Mucosa of rectum (tissue), 2 donors: ENCODE data around the gene TRAF3IP3.
A peak's percentile ranks its signal among the peaks of the same experiment; 100 is the strongest.
"Not testable (repeated sequence)": the region's sequence is repeated elsewhere in the genome, so short reads cannot be mapped to it uniquely, and the experiment has no call there.

Experiments
- H3K27ac ChIP-seq, 2 donors: one replicate each; pipeline ENCODE4 v1.7.0; 2013; ENCODE audit warnings: inconsistent platforms in 2 of 2, low read depth in 2 of 2, low read length in 2 of 2
- H3K27me3 ChIP-seq, 2 donors: one replicate each; pipeline ENCODE4 v1.7.0; 2013; ENCODE audit warnings: low read length in 2 of 2; ENCODE audit not compliant: control insufficient read depth in 2 of 2, insufficient read depth in 2 of 2
- H3K36me3 ChIP-seq, 2 donors: one replicate each; pipeline ENCODE4 v1.7.0; 2013; ENCODE audit warnings: low read length in 2 of 2; ENCODE audit not compliant: control insufficient read depth in 2 of 2, insufficient read depth in 2 of 2
- H3K4me1 ChIP-seq, 2 donors: one replicate each; pipeline ENCODE4 v1.7.0; 2013; ENCODE audit warnings: low read length in 2 of 2, mild to moderate bottlenecking in 1 of 2; ENCODE audit not compliant: control insufficient read depth in 2 of 2, insufficient read depth in 2 of 2
- H3K4me3 ChIP-seq, 2 donors: one replicate each; pipeline ENCODE4 v1.7.0; 2013; ENCODE audit warnings: low read length in 2 of 2
- H3K9ac ChIP-seq, 2 donors: one replicate each; pipeline ENCODE4 v1.7.0; 2013; ENCODE audit warnings: low read length in 2 of 2, low read depth in 1 of 2, mild to moderate bottlenecking in 1 of 2
- H3K9me3 ChIP-seq, 2 donors: one replicate each; pipeline ENCODE4 v1.7.0; 2013; ENCODE audit warnings: low read length in 2 of 2; ENCODE audit not compliant: control insufficient read depth in 2 of 2
- donor health status: healthy.
- donor health status: Normal muscosa, but diverticular disease.

The TRAF3IP3 gene

DNA sequence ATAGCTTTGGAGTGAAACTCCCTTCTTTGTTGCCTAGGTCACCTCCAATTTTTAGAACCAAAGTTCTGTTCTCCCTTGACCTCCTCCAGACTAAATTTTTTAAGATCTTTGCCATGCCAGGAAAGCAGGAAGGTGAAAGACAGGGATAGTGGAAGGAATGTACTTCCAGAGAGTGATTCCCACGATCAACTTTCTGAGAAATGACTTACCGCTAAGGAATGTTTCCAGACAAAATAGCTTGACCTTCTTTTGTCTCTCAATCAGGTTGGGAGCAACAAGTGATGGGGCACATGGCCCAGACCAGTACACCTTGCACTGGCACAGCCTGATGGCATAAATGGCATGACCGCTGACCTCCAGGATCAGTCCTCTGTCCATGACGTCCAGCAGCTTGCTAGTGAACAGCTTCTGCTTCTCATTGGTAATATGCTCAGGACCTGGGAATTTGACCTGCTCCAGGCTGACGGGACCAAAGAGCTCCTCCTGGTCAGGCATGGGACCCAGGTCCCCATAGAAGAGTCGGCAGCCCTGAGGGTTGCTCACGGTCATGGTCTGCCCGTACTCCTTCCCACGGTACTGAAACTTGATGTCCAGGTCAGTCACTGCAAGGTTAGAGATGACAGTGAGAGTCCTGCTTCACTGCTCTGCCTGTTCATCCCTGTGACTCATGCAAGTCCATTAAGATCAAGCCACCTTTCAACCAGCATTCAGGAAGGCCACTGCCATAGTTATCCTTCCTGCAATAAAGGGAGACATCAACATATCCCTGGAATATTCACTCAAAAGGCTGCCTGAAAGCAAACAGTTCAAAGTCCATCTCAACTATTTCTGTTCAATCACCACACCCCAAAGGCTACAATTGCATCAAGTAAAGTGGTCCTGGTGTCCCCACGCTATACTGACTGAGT is 34.7 kb downstream of the TRAF3IP3 start:
- Histone ChIP-seq H3K4me1 (peaks cover 22 to 47% of the 10 kb centered on the region in 2 donors), H3K27ac (peak overlapping the region; percentile 68 to 81), H3K9me3 (no peaks in the 10 kb centered on the region), H3K9ac (no peak overlapping the region), H3K36me3 (peaks cover 36 to 56% of the 10 kb centered on the region in 2 donors), H3K27me3 (no peaks in the 10 kb centered on the region), H3K4me3 (no peak overlapping the region)

DNA sequence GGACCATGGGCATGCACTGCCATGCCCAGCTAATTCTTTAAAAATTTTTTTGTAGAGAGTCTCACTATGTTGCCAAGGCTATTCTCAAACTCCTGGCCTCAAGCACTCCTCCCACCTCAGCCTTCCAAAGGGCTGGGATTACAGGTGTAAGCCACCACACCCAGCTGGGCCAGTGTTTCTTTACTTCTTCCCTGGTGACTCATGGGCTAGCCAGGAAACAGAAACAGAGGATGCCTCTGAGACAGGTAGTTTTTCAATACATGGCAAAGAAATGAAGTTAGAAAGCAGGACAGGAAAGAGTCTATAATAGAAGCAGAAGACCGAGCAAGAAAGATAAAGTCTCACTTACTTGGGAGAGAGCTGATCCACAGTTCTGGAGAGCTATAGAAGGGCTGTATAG is 36.1 kb downstream of the TRAF3IP3 start:
- no peak overlapping the region for H3K4me3 ChIP-seq
- H3K4me1 ChIP-seq: peaks cover 17 to 39% of the 10 kb centered on the region in 2 donors
- H3K27ac ChIP-seq: peak overlapping the region; percentile 68 to 81
- H3K9ac ChIP-seq: no peak overlapping the region
- H3K27me3 ChIP-seq: no peaks in the 10 kb centered on the region
- peaks cover 39 to 59% of the 10 kb centered on the region in 2 donors for H3K36me3 ChIP-seq
- H3K9me3 ChIP-seq: no peaks in the 10 kb centered on the region

DNA sequence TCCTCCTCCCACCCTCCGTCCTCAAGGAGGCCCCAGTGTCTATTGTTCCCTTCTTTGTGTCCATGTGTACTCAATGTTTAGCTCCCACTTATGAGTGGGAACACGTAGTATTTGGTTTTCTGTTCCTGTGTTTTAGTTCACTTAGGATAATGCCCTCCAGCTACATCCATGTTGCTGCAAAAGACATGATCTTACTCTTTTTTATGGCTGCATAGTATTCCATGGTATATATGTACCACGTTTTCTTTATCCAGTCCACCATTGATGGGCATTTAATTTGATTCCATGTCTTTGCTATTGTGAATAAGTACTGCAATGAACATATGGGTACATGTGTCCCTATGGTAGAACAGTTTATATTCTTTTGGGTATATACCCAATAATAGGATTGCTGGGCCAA is 37.9 kb downstream of the TRAF3IP3 start:
- Histone ChIP-seq H3K4me1 (peaks cover 7 to 24% of the 10 kb centered on the region in 2 donors), H3K36me3 (peaks cover 39 to 51% of the 10 kb centered on the region in 2 donors)
- not testable (repeated sequence) for H3K27ac ChIP-seq, H3K9me3 ChIP-seq, H3K9ac ChIP-seq, H3K27me3 ChIP-seq, H3K4me3 ChIP-seq

DNA sequence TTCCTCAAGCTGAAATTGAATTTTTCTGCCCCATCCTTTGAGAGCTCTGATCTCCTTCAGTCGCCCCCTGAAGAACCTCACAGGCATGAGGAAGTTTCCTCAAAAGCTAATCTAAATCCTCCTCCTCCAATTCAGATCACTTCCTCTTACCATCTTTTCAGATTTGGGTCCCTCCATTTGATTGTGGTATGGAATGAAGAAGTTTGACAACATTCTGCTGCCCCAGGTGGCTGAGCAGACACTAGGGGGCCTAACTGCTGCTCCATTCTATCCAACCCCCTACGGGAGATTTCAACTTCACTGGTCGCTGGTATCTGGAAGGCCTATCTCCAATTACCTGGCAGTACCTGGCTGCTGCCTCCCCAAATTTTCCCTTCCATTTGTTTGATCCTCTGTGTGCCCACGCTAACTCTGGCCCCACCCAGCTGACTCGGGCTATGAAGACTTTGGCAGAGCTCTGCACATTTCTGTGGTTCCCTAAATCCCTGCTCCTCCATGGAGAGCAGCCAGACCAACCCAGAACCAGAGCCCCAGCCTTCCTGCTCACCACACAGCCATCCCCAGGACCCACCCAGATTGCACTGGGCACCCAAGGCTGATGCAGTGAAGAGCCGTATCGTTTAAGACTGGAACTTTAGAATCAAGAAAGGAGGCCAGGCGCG is 42.3 kb downstream of the TRAF3IP3 start:
- H3K27me3 ChIP-seq: no peaks in the 10 kb centered on the region
- peaks cover 0 to 11% of the 10 kb centered on the region in 2 donors for H3K4me1 ChIP-seq
- no peaks in the 10 kb centered on the region for H3K9me3 ChIP-seq
- H3K4me3 ChIP-seq: no peak overlapping the region
- no peak overlapping the region for H3K9ac ChIP-seq
- H3K27ac ChIP-seq: no peak overlapping the region
- peaks cover 29 to 50% of the 10 kb centered on the region in 2 donors for H3K36me3 ChIP-seq

DNA sequence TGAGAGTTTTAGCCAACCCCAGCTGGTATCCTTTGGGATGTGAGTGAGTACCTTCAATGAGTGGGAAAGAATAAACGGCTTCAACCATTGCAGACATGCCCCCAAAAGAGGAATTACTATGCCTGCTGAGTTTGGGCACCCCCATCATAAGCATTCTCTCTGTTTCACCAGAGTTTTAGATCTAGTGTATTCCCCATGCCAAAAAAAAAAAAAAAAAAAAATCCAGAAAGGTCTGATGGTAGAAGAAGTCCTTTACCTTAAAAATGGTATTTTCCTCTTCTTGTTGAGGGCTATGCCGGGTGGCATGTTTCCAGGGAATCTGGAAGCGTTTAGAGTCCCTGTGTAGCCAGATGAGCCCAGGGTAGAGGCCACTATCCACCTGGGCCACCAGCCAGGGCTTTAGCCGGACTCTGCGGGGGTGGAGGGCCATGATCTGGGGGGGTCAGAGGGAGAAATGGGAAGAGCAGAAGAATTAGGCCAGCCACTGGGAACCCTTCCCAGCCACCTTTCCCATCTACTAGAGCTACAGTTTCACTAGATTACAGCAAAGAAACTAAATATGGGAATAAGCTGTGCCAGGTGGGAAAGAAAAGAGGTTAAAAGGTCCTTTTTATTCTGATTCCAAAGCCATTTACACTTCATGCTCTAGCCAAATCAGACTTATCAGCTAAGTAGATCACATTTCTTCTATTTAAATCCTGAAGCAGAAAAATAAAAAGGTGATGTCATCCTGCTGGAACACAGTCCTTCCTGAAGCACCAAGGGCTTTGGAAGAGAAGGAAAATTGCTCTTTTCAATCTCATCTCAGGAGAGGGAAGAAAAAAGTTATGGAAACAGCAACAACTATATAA is 45.4 kb downstream of the TRAF3IP3 start:
- H3K9ac ChIP-seq: peak overlapping the region in 1 of 2 donors; percentile 2
- peaks cover 7 to 26% of the 10 kb centered on the region in 2 donors for H3K36me3 ChIP-seq
- no peaks in the 10 kb centered on the region for H3K9me3 ChIP-seq
- H3K27me3 ChIP-seq: no peaks in the 10 kb centered on the region
- H3K4me3 ChIP-seq: no peak overlapping the region
- H3K27ac ChIP-seq: peak overlapping the region in 1 of 2 donors; percentile 59
- H3K4me1 ChIP-seq: peaks cover 7 to 18% of the 10 kb centered on the region in 2 donors

DNA sequence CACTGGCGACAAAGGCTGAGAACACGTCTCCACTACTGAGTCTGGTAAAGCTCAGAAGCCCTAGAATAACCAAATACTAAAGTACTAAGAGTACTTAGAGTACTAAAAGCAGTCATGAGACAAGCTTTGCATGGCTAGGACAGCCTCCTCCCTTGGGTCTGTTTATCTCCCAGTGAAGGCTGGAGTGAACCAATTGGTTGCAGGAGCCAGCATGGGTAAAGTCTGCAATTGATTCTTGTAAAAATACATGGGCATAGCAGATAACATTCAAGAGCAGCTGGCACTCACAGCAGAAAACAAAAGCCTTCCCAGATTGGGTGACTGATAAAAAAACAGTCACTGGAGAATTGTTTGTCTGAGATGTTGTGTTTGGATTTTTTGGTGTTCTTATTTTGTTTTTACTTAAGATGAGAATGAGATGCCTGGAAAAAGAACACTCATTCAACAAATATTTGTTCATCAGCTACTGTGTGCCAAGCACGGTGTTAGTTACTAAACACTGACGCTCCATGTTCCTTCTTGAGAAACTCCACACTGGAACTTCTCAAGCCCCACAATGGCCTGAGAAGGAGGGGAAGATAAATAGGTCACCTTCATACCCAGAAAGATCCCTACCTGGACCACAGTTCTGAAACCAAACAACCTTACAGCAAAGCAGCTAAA is 46.4 kb downstream of the TRAF3IP3 start:
- Histone ChIP-seq H3K27me3 (no peaks in the 10 kb centered on the region), H3K9me3 (no peaks in the 10 kb centered on the region), H3K27ac (peak overlapping the region in 1 of 2 donors; percentile 59), H3K4me1 (peaks cover 7 to 24% of the 10 kb centered on the region in 2 donors), H3K4me3 (no peak overlapping the region), H3K36me3 (peaks cover 7 to 24% of the 10 kb centered on the region in 2 donors), H3K9ac (peak overlapping the region in 1 of 2 donors; percentile 21)

DNA sequence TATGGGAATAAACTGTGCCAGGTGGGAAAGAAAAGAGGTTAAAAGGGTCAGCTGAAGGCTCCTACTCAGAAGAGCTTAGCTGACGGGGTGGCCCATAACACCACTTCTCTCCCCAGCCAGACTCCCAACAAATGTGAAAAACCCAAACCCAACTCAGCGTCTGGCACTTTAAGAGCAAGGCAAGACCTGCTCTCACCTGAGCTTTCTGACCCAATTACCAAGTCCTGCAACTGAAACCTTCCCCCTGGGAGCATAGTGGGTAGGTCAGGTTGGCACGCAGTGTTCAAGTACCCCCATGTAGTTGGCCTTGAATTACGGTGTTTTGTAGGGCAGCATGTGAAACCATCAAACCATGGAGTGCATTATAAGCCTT is 46.9 kb downstream of the TRAF3IP3 start:
- H3K9ac ChIP-seq: peak overlapping the region in 1 of 2 donors; percentile 21
- peak overlapping the region in 1 of 2 donors; percentile 33 for H3K4me3 ChIP-seq
- H3K9me3 ChIP-seq: no peaks in the 10 kb centered on the region
- peaks cover 7 to 24% of the 10 kb centered on the region in 2 donors for H3K4me1 ChIP-seq
- H3K27me3 ChIP-seq: no peaks in the 10 kb centered on the region
- peak overlapping the region in 1 of 2 donors; percentile 59 for H3K27ac ChIP-seq
- H3K36me3 ChIP-seq: peaks cover 7 to 21% of the 10 kb centered on the region in 2 donors

DNA sequence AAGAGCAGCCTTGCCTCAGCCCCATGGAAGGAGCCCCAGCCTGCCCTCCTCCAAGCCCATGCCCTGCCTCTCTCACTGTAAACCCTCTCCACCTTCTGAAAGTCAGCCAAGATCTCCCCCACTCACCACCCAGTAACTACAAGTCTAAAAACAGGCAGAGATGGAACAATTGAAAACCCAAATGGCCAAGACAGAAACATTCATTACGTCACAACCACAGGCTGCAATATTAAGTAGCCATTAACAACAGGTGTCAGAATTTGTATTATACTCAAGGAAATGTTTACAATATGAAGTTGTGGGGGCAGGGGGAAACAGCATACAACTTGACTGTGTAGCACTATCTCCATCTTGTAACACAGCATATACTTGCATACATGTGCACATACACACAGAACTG is 47.7 kb downstream of the TRAF3IP3 start:
- peak overlapping the region; percentile 3 to 10 for H3K4me3 ChIP-seq
- H3K9me3 ChIP-seq: no peaks in the 10 kb centered on the region
- no peaks in the 10 kb centered on the region for H3K27me3 ChIP-seq
- peak overlapping the region in 1 of 2 donors; percentile 59 for H3K27ac ChIP-seq
- peaks cover 7 to 21% of the 10 kb centered on the region in 2 donors for H3K36me3 ChIP-seq
- H3K9ac ChIP-seq: no peak overlapping the region
- peaks cover 9 to 30% of the 10 kb centered on the region in 2 donors for H3K4me1 ChIP-seq

DNA sequence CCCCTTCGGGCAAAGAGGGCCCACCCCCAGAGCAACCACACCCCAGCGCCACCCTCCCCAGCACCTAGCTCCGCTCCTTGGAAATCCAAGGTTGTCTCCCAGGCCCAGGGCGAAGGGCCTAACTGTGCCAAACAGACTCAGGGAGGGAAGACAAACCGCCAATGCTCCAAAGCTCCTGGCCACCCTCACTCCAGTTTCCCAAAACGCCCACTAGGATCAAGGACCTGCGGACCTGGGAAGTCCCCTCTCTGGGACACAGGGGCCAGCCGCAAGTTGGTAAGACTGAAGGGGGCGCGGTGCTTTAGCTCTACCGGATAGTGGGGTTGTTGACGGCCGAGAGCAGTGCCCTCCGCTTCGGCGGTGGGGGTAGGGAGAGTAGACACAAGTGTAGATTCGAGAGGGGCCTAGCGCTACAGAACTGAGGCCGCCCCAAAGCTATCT is 49.5 kb downstream of the TRAF3IP3 start:
- H3K27me3 ChIP-seq: no peaks in the 10 kb centered on the region
- H3K27ac ChIP-seq: peak overlapping the region; percentile 91 to 97
- no peaks in the 10 kb centered on the region for H3K9me3 ChIP-seq
- H3K4me3 ChIP-seq: peak overlapping the region; percentile 87 to 96
- peaks cover 9 to 30% of the 10 kb centered on the region in 2 donors for H3K4me1 ChIP-seq
- H3K9ac ChIP-seq: peak overlapping the region; percentile 98 to 100
- peaks cover 0 to 13% of the 10 kb centered on the region in 2 donors for H3K36me3 ChIP-seq
